Measurements from ENCODE around the gene RYR2. TPM values are rescaled to one million over a fixed set of nuclear protein-coding genes. Genes with fewer than 3 reads are reported as not detected.

Gene RYR2
- total RNA-seq, 1 experiment from 2014 or later: 3.4 TPM

DNA sequence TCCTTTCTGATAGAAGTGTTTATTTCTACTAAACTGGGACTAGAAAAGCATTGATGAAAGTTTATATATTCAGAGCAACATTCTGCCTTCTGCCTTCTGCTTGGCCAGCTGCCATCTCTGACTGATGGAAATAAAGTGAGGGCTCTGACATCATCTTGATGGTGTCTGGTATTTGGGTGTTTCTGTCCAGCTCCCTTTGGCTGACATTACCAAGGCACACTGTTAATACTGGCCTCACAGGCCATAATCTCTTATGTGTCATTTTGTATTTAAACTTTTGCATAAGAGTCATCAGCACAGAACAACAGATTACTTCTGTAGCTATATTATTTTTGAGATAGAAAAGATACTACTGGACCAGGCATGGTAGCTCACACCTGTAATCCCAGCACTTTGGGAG lies 216.9 kb downstream of the RYR2 start:
- no peak for DNase-seq
- Histone ChIP-seq H2AFZ (ENCODE audit: low read length) (no peak overlapping the region), H3K79me2 (ENCODE audit: insufficient read depth, low read length) (no peaks in the 10 kb centered on the region), H3K23me2 (ENCODE audit: insufficient read length, low read depth, low read length, poor library complexity, severe bottlenecking) (no peaks in the 10 kb centered on the region), H3T11ph (ENCODE audit: low read length) (no peak overlapping the region), H4K91ac (ENCODE audit: insufficient read length, low read depth, low read length) (no peak overlapping the region), H3K4me1 (ENCODE audit: insufficient read depth, low read length) (no peaks in the 10 kb centered on the region), H2BK15ac (ENCODE audit: low read depth, low read length) (no peak overlapping the region), H3K79me1 (ENCODE audit: insufficient read depth, low read depth, low read length, poor library complexity, severe bottlenecking) (no peaks in the 10 kb centered on the region), H3K27ac (ENCODE audit: insufficient read length, low read depth, low read length) (no peak overlapping the region), H3K18ac (ENCODE audit: insufficient read length, low read depth, low read length) (no peak overlapping the region), H3K14ac (ENCODE audit: insufficient read depth, low read length) (no peak overlapping the region), H2BK120ac (ENCODE audit: low read depth, low read length, poor library complexity, severe bottlenecking) (no peak overlapping the region), H3K4ac (ENCODE audit: low read depth, low read length) (no peak overlapping the region), H2BK5ac (ENCODE audit: insufficient read length, low read length) (no peak overlapping the region), H3K23ac (ENCODE audit: insufficient read length, low read depth, low read length) (no peak overlapping the region), H2BK20ac (ENCODE audit: low read depth, low read length, poor library complexity, severe bottlenecking) (no peak overlapping the region), H3K9ac (ENCODE audit: extremely low read depth, insufficient read length, low read length) (no peak overlapping the region), H4K5ac (ENCODE audit: insufficient read length, low read depth, low read length) (no peak overlapping the region), H2BK12ac (ENCODE audit: insufficient read length, low read depth, low read length) (no peak overlapping the region), H3K56ac (ENCODE audit: insufficient read length, low read depth, low read length) (no peak overlapping the region), H3K9me3 (ENCODE audit: control insufficient read depth, low read depth, low read length) (no peaks in the 10 kb centered on the region), H3K27me3 (ENCODE audit: insufficient read depth, low read length) (no peaks in the 10 kb centered on the region), H4K20me1 (ENCODE audit: control insufficient read depth, insufficient read depth, insufficient read length) (no peaks in the 10 kb centered on the region), H4K8ac (replicated peaks; ENCODE audit: insufficient read length, low read depth, low read length) (no peak overlapping the region), H3K4me2 (ENCODE audit: insufficient read depth, insufficient read length, low read length) (no peak overlapping the region), H2AK5ac (ENCODE audit: insufficient read length, low read length) (no peak overlapping the region)
- Mint-ChIP-seq H3K36me3 (ENCODE audit: insufficient read depth in 1 of 3, low read depth in 3 of 3) (peaks cover 5 to 9% (median 5%) of the 10 kb centered on the region in 3 experiments; a peak in 5 of 7 replicates), H3K9me3 (peaks cover 4 to 5% of the 10 kb centered on the region in 2 experiments; a peak in 4 of 5 replicates), H3K4me1 (no peaks in the 10 kb centered on the region), H3K4me3 (no peak overlapping the region), H3K27ac (no peak overlapping the region), H3K27me3 (ENCODE audit: low read depth) (no peaks in the 10 kb centered on the region)
- TF ChIP-seq, protein P1, sequence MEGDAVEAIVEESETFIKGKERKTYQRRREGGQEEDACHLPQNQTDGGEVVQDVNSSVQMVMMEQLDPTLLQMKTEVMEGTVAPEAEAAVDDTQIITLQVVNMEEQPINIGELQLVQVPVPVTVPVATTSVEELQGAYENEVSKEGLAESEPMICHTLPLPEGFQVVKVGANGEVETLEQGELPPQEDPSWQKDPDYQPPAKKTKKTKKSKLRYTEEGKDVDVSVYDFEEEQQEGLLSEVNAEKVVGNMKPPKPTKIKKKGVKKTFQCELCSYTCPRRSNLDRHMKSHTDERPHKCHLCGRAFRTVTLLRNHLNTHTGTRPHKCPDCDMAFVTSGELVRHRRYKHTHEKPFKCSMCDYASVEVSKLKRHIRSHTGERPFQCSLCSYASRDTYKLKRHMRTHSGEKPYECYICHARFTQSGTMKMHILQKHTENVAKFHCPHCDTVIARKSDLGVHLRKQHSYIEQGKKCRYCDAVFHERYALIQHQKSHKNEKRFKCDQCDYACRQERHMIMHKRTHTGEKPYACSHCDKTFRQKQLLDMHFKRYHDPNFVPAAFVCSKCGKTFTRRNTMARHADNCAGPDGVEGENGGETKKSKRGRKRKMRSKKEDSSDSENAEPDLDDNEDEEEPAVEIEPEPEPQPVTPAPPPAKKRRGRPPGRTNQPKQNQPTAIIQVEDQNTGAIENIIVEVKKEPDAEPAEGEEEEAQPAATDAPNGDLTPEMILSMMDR (conservative IDR thresholded peaks at IDR 0.05): no peak
